Fibroblast of lung (primary cell): ENCODE data around the gene IFTAP.

ENCODE experiments used
- CTCF ChIP-seq, 2 donors: IDR thresholded peaks in 1 of 2; conservative IDR thresholded peaks in 1 of 2; 1 replicate in 1 of 2; 2 replicates in 1 of 2; pipeline ENCODE4 v1.5.1; 2011 to 2012; ENCODE audit warnings: low read length in 2 of 2, control low read depth in 1 of 2, inconsistent platforms in 1 of 2, low read depth in 1 of 2, mild to moderate bottlenecking in 1 of 2
- EZH2 ChIP-seq: IDR thresholded peaks from 2 replicates; pipeline ENCODE4 v1.5.1; 2012; ENCODE audit warnings: low read length, control low read depth, mild to moderate bottlenecking; ENCODE audit errors: missing control alignments

GRCh38 chr11:36702330-36703054 is 108.2 kb downstream of the IFTAP start:
- TF ChIP-seq EZH2: no peak
- peak; percentile 80 to 91 for TF ChIP-seq CTCF (conservative IDR thresholded peaks at IDR 0.05 in 1 of 2, IDR thresholded peaks at IDR 0.05 in 1 of 2; ENCODE audit: low read depth in 1 of 2, low read length in 2 of 2)
